ENCODE data around the gene CASZ1.

GRCh38 chr1:10789803-10790702 is 6.4 kb downstream of the CASZ1 start:
- TF ChIP-seq POLR2A (IDR thresholded peaks at IDR 0.05; ENCODE audit: low read depth, low read length) (no peak), POLR2AphosphoS5 (IDR thresholded peaks at IDR 0.05; ENCODE audit: low read depth, low read length) (no peak), SPI1 (IDR thresholded peaks at IDR 0.05; ENCODE audit: low read depth, low read length) (no peak), TAF1 (IDR thresholded peaks at IDR 0.05; ENCODE audit: low read depth, low read length) (no peak), PAX5 (IDR thresholded peaks at IDR 0.05; ENCODE audit: insufficient read depth, low read length, severe bottlenecking) (no peak)
